ENCODE data around the gene VAT1L.

Gene VAT1L

DNA sequence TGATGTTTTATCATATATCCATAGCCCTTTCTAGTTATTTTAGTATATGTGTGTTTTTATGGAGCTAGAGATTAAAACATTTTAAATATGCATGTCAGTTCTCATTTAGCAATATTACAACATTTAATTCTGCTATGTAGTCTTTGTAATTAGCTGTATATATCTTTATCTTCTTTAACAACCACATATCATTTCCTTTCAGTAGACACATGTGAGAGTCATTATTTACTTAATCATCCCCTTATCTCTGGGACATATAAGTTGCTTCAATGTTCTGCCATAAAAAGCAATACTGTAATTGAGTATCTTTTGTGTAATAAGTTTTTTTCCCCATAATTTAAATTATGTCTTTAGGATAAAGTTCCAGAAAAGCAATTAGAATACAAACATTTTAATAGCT is 182.0 kb downstream of the VAT1L start:
- Histone ChIP-seq H3K9ac (ENCODE audit: low read length in 2 of 2) (no peak overlapping the region), H3K27me3 (ENCODE audit: control insufficient read depth in 1 of 2, insufficient read depth in 2 of 2, low read length in 2 of 2) (peaks cover 2 to 3% of the 10 kb centered on the region in 2 donors), H3K4me3 (ENCODE audit: low read length in 2 of 2) (no peak overlapping the region), H3K27ac (ENCODE audit: low read length) (no peak overlapping the region), H3K36me3 (ENCODE audit: control insufficient read depth in 2 of 2, insufficient read depth in 2 of 2, low read length in 2 of 2) (no peaks in the 10 kb centered on the region), H3K4me1 (ENCODE audit: control insufficient read depth, insufficient read depth, low read length) (no peaks in the 10 kb centered on the region), H3K9me3 (ENCODE audit: control insufficient read depth in 2 of 2, low read length in 2 of 2) (no peaks in the 10 kb centered on the region)

DNA sequence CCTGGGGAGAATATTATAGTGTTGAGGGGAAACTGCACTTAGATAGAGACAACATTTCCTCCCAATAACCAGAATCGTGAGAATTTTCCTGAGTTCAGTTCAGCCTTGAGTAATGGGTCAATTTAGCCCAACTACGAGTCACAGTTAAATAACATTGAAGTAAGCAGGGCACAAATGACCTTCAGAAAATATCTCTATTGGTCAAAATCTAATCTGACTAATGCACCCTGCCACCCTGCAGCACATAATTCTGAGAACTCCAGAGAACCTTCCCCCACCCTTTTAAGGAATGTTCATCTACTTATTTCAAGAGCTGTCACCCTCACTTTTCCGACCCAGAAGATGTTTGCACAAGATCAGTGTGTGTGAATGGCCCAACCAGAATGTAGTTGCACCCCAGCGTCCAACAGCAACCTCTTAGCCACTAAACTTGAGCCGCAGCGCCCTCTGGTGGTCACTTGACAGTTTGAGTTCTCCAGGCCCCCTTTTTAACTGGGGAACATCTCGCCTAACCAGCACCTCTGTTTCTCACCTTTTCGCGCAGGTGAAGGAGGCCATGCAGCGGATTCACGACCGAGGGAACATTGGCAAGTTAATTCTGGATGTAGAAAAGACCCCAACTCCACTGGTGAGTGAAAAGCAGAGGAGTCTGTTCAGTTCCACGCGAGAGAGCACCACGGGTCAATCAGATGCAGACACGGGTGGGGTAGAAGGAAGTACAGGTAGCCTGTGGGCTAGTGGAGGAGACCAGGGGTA is 183.1 kb downstream of the VAT1L start:
- H3K36me3 ChIP-seq (ENCODE audit: control insufficient read depth in 2 of 2, insufficient read depth in 2 of 2, low read length in 2 of 2) = no peaks in the 10 kb centered on the region
- no peak overlapping the region for H3K4me3 ChIP-seq (ENCODE audit: low read length in 2 of 2)
- no peak overlapping the region for H3K27ac ChIP-seq (ENCODE audit: low read length)
- H3K27me3 ChIP-seq (ENCODE audit: control insufficient read depth in 1 of 2, insufficient read depth in 2 of 2, low read length in 2 of 2) = peaks cover 0 to 3% of the 10 kb centered on the region in 2 donors
- no peaks in the 10 kb centered on the region for H3K4me1 ChIP-seq (ENCODE audit: control insufficient read depth, insufficient read depth, low read length)
- no peaks in the 10 kb centered on the region for H3K9me3 ChIP-seq (ENCODE audit: control insufficient read depth in 2 of 2, low read length in 2 of 2)
- H3K9ac ChIP-seq (ENCODE audit: low read length in 2 of 2) = no peak overlapping the region

- Histone ChIP-seq H3K9me3 (ENCODE audit: control insufficient read depth in 2 of 2, low read length in 2 of 2) (no peaks in the 10 kb centered on the region), H3K36me3 (ENCODE audit: control insufficient read depth in 2 of 2, insufficient read depth in 2 of 2, low read length in 2 of 2) (no peaks in the 10 kb centered on the region), H3K27me3 (ENCODE audit: control insufficient read depth in 1 of 2, insufficient read depth in 2 of 2, low read length in 2 of 2) (no peaks in the 10 kb centered on the region), H3K4me1 (ENCODE audit: control insufficient read depth, insufficient read depth, low read length) (no peaks in the 10 kb centered on the region), H3K4me3 (ENCODE audit: low read length in 2 of 2) (no peak overlapping the region), H3K9ac (ENCODE audit: low read length in 2 of 2) (no peak overlapping the region), H3K27ac (ENCODE audit: low read length) (no peak overlapping the region)
These were observed 183.7 kb downstream of the VAT1L start for GRCh38 chr16:77972062-77972392.

DNA sequence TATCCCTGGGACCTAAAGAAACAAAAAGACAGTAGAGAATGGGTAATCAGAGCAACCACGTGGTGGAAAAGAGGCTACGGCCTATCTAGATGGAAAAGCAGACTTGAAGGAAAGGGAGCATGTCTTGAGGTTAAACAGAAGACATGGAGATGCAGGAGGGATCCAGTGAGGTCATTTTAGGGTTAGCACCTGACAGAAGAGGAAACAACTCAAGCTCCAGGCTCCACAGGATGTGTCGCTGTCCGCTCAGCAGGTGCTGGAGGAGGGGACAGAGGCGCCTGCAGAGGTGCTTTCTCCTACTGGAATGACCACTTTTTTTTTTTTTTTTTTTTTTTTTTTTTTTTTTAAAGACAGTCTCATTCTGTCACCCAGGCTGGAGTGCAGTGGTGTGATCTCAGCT is 186.5 kb downstream of the VAT1L start:
- no peaks in the 10 kb centered on the region for H3K4me1 ChIP-seq (ENCODE audit: control insufficient read depth, insufficient read depth, low read length)
- no peaks in the 10 kb centered on the region for H3K9me3 ChIP-seq (ENCODE audit: control insufficient read depth in 2 of 2, low read length in 2 of 2)
- no peak overlapping the region for H3K27ac ChIP-seq (ENCODE audit: low read length)
- no peak overlapping the region for H3K4me3 ChIP-seq (ENCODE audit: low read length in 2 of 2)
- H3K9ac ChIP-seq (ENCODE audit: low read length in 2 of 2) = no peak overlapping the region
- H3K27me3 ChIP-seq (ENCODE audit: control insufficient read depth in 1 of 2, insufficient read depth in 2 of 2, low read length in 2 of 2) = no peaks in the 10 kb centered on the region
- no peaks in the 10 kb centered on the region for H3K36me3 ChIP-seq (ENCODE audit: control insufficient read depth in 2 of 2, insufficient read depth in 2 of 2, low read length in 2 of 2)

GRCh38 chr16:77975942-77976341 is 187.6 kb downstream of the VAT1L start:
- H3K4me1 ChIP-seq (ENCODE audit: control insufficient read depth, insufficient read depth, low read length) = no peaks in the 10 kb centered on the region
- H3K9ac ChIP-seq (ENCODE audit: low read length in 2 of 2) = no peak overlapping the region
- no peaks in the 10 kb centered on the region for H3K36me3 ChIP-seq (ENCODE audit: control insufficient read depth in 2 of 2, insufficient read depth in 2 of 2, low read length in 2 of 2)
- H3K27me3 ChIP-seq (ENCODE audit: control insufficient read depth in 1 of 2, insufficient read depth in 2 of 2, low read length in 2 of 2) = no peaks in the 10 kb centered on the region
- no peak overlapping the region for H3K4me3 ChIP-seq (ENCODE audit: low read length in 2 of 2)
- no peak overlapping the region for H3K27ac ChIP-seq (ENCODE audit: low read length)
- no peaks in the 10 kb centered on the region for H3K9me3 ChIP-seq (ENCODE audit: control insufficient read depth in 2 of 2, low read length in 2 of 2)

- no peaks in the 10 kb centered on the region for H3K9me3 ChIP-seq (ENCODE audit: control insufficient read depth in 2 of 2, low read length in 2 of 2)
- no peaks in the 10 kb centered on the region for H3K4me1 ChIP-seq (ENCODE audit: control insufficient read depth, insufficient read depth, low read length)
- H3K36me3 ChIP-seq (ENCODE audit: control insufficient read depth in 2 of 2, insufficient read depth in 2 of 2, low read length in 2 of 2) = no peaks in the 10 kb centered on the region
- no peak overlapping the region for H3K27ac ChIP-seq (ENCODE audit: low read length)
- no peak overlapping the region for H3K9ac ChIP-seq (ENCODE audit: low read length in 2 of 2)
- H3K27me3 ChIP-seq (ENCODE audit: control insufficient read depth in 1 of 2, insufficient read depth in 2 of 2, low read length in 2 of 2) = no peaks in the 10 kb centered on the region
- no peak overlapping the region for H3K4me3 ChIP-seq (ENCODE audit: low read length in 2 of 2)
These were observed 189.0 kb downstream of the VAT1L start for GRCh38 chr16:77977339-77977738.

DNA sequence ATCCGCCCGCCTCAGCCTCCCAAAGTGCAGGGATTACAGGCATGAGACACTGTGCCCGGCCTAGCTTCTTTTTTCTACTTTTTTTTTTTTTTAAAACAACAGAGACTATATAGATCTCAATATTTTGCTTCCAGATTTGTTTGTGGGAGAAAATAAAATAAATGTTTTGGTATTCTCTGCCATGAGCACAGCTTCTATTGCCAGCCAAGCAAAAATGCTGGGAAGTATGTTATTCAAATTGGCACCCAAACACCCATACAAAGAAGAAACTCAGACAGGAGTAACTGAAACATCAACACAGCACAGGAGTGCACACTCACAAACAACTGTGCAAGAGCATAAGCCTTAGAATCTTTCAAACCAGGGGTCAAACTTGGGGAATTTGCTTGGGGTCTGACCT is 196.7 kb downstream of the VAT1L start:
- Histone ChIP-seq H3K27me3 (ENCODE audit: control insufficient read depth in 1 of 2, insufficient read depth in 2 of 2, low read length in 2 of 2) (no peaks in the 10 kb centered on the region), H3K4me3 (ENCODE audit: low read length in 2 of 2) (no peak overlapping the region), H3K9ac (ENCODE audit: low read length in 2 of 2) (no peak overlapping the region), H3K4me1 (ENCODE audit: control insufficient read depth, insufficient read depth, low read length) (peaks cover 13% of the 10 kb centered on the region), H3K27ac (ENCODE audit: low read length) (no peak overlapping the region), H3K9me3 (ENCODE audit: control insufficient read depth in 2 of 2, low read length in 2 of 2) (no peaks in the 10 kb centered on the region), H3K36me3 (ENCODE audit: control insufficient read depth in 2 of 2, insufficient read depth in 2 of 2, low read length in 2 of 2) (no peaks in the 10 kb centered on the region)

DNA sequence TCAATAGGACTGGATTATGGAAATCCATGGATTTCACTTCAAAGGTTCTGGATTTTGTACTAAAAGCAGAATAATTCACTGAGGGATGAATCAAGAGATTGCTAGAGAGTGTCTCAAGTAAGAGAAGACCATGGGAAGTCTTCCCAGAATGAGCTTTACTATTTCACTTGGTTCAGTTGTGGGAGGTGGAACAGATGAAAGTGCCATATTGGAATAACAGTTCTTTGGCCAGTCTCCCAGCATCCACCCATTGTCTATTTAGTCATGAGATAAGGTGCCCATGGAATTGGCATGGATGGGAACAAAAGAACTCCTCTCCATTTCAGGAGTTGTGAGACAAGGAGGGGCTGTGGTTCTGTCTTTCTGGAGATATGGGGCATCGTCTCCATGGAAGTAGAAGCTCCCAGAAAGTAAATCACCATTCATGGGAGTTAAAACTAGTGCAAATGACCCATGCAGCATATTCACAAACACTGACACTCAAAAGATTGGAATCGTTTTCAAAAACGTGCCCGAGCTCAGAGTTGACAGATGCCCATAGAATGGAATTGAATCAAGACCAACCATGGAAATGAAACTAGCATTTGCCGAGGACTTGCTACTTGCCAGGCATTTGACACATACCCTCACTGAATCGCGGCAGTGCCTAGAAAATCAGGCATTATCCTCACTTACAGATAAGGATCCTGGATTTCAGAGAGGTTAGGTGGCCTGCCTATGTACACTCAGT is 197.8 kb downstream of the VAT1L start:
- H3K9me3 ChIP-seq (ENCODE audit: control insufficient read depth in 2 of 2, low read length in 2 of 2) = no peaks in the 10 kb centered on the region

DNA sequence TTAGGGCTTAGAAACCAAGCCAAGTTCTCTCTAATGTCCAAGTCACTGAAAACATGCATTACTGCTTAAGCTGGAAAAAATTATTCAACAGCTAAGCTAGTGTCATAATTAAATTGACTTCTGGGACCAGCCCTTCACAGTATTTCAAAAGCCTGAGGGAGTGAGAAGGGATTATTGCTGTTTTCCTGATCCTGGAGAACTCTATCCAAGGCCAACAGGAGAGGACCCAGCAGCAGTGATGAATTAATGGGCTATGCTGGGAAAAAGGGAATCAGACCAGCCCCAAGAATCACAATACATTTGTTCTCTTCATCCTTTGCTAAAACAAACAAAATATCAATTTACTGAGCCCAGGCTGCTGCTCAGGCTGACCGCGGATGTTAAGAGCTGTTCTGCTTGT is 199.4 kb downstream of the VAT1L start:
- H3K9me3 ChIP-seq (ENCODE audit: control insufficient read depth in 2 of 2, low read length in 2 of 2) = no peaks in the 10 kb centered on the region
- H3K27ac ChIP-seq (ENCODE audit: low read length) = no peak overlapping the region
- no peaks in the 10 kb centered on the region for H3K27me3 ChIP-seq (ENCODE audit: control insufficient read depth in 1 of 2, insufficient read depth in 2 of 2, low read length in 2 of 2)
- no peak overlapping the region for H3K9ac ChIP-seq (ENCODE audit: low read length in 2 of 2)
- no peaks in the 10 kb centered on the region for H3K36me3 ChIP-seq (ENCODE audit: control insufficient read depth in 2 of 2, insufficient read depth in 2 of 2, low read length in 2 of 2)
- H3K4me1 ChIP-seq (ENCODE audit: control insufficient read depth, insufficient read depth, low read length) = peaks cover 17% of the 10 kb centered on the region
- H3K4me3 ChIP-seq (ENCODE audit: low read length in 2 of 2) = no peak overlapping the region

More for the DNA sequence above, 197.8 kb downstream of the VAT1L start:
- peaks cover 13% of the 10 kb centered on the region for H3K4me1 ChIP-seq (ENCODE audit: control insufficient read depth, insufficient read depth, low read length)
- no peak overlapping the region for H3K9ac ChIP-seq (ENCODE audit: low read length in 2 of 2)
- H3K27me3 ChIP-seq (ENCODE audit: control insufficient read depth in 1 of 2, insufficient read depth in 2 of 2, low read length in 2 of 2) = no peaks in the 10 kb centered on the region
- H3K4me3 ChIP-seq (ENCODE audit: low read length in 2 of 2) = no peak overlapping the region
- H3K27ac ChIP-seq (ENCODE audit: low read length) = no peak overlapping the region
- no peaks in the 10 kb centered on the region for H3K36me3 ChIP-seq (ENCODE audit: control insufficient read depth in 2 of 2, insufficient read depth in 2 of 2, low read length in 2 of 2)

DNA sequence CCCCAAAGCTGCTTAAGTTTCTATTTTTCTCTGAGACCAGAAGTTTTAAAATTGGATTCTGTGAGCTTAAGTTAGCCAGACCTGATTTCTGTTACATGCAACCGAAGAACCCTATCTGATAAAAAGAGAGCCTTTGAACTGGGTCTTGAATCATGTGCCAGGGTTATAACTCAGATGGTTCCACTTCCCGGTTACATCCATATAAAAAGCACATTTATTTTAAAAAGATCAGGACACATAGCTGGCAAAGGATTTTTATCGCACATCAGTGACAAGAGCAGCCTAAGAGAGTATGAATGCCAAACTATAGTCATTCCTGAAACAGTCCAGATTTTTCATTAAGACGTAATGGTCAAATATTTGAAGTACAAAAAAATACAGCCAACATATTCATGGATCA is 201.5 kb downstream of the VAT1L start:
- Histone ChIP-seq H3K4me1 (ENCODE audit: control insufficient read depth, insufficient read depth, low read length) (peaks cover 28% of the 10 kb centered on the region), H3K9ac (ENCODE audit: low read length in 2 of 2) (no peak overlapping the region), H3K4me3 (ENCODE audit: low read length in 2 of 2) (no peak overlapping the region), H3K27ac (ENCODE audit: low read length) (no peak overlapping the region), H3K27me3 (ENCODE audit: control insufficient read depth in 1 of 2, insufficient read depth in 2 of 2, low read length in 2 of 2) (no peaks in the 10 kb centered on the region), H3K9me3 (ENCODE audit: control insufficient read depth in 2 of 2, low read length in 2 of 2) (no peaks in the 10 kb centered on the region), H3K36me3 (ENCODE audit: control insufficient read depth in 2 of 2, insufficient read depth in 2 of 2, low read length in 2 of 2) (no peaks in the 10 kb centered on the region)

- no peak overlapping the region for H3K4me3 ChIP-seq (ENCODE audit: low read length in 2 of 2)
- H3K4me1 ChIP-seq (ENCODE audit: control insufficient read depth, insufficient read depth, low read length) = peaks cover 25% of the 10 kb centered on the region
- no peaks in the 10 kb centered on the region for H3K36me3 ChIP-seq (ENCODE audit: control insufficient read depth in 2 of 2, insufficient read depth in 2 of 2, low read length in 2 of 2)
- H3K9ac ChIP-seq (ENCODE audit: low read length in 2 of 2) = no peak overlapping the region
- no peak overlapping the region for H3K27ac ChIP-seq (ENCODE audit: low read length)
- H3K9me3 ChIP-seq (ENCODE audit: control insufficient read depth in 2 of 2, low read length in 2 of 2) = no peaks in the 10 kb centered on the region
- H3K27me3 ChIP-seq (ENCODE audit: control insufficient read depth in 1 of 2, insufficient read depth in 2 of 2, low read length in 2 of 2) = no peaks in the 10 kb centered on the region
These were observed 203.3 kb downstream of the VAT1L start for GRCh38 chr16:77991701-77992100.

All from stomach smooth muscle (tissue), 2 donors.